ENCODE measurements around the gene RSPO3.

DNA sequence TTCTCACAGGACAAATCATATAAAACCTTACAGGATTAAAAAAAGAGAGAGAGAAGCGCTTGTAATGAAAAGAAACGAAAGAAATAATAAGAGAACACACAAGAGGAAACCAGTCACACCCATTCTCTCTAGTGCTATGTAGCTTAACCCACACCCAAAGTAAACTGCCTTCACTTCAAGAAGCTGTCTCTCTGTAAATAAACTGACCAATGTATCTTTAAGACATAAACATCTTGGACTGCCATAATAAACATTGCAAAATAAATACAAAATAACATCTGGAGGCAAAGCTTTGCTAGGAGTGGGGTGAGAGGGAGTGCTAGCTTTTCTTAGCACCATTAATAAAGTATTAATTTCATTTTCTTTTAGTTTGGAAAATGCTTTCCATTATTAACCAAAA is 86.6 kb downstream of the RSPO3 start:
- TF ChIP-seq, protein P1, sequence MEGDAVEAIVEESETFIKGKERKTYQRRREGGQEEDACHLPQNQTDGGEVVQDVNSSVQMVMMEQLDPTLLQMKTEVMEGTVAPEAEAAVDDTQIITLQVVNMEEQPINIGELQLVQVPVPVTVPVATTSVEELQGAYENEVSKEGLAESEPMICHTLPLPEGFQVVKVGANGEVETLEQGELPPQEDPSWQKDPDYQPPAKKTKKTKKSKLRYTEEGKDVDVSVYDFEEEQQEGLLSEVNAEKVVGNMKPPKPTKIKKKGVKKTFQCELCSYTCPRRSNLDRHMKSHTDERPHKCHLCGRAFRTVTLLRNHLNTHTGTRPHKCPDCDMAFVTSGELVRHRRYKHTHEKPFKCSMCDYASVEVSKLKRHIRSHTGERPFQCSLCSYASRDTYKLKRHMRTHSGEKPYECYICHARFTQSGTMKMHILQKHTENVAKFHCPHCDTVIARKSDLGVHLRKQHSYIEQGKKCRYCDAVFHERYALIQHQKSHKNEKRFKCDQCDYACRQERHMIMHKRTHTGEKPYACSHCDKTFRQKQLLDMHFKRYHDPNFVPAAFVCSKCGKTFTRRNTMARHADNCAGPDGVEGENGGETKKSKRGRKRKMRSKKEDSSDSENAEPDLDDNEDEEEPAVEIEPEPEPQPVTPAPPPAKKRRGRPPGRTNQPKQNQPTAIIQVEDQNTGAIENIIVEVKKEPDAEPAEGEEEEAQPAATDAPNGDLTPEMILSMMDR (IDR thresholded peaks at IDR 0.05): no peak
- TF ChIP-seq POLR2A (IDR thresholded peaks at IDR 0.05): no peak

Measured in right lobe of liver (tissue), 4 donors.